Activated CD8-positive, alpha-beta memory T cell treated with anti-CD3 and anti-CD28 coated beads, Interleukin-2, amount 50 U/mL, for 4 hours (primary cell): ENCODE measurements around the gene PIP4P1.
"Not testable (repeated sequence)": the region's sequence is repeated elsewhere in the genome, so short reads cannot be mapped to it uniquely, and the experiment has no call there.

Experiments
- DNase-seq: peaks from one replicate; pipeline ENCODE4 v3.0.0-alpha.2; 2020

The PIP4P1 gene

DNA sequence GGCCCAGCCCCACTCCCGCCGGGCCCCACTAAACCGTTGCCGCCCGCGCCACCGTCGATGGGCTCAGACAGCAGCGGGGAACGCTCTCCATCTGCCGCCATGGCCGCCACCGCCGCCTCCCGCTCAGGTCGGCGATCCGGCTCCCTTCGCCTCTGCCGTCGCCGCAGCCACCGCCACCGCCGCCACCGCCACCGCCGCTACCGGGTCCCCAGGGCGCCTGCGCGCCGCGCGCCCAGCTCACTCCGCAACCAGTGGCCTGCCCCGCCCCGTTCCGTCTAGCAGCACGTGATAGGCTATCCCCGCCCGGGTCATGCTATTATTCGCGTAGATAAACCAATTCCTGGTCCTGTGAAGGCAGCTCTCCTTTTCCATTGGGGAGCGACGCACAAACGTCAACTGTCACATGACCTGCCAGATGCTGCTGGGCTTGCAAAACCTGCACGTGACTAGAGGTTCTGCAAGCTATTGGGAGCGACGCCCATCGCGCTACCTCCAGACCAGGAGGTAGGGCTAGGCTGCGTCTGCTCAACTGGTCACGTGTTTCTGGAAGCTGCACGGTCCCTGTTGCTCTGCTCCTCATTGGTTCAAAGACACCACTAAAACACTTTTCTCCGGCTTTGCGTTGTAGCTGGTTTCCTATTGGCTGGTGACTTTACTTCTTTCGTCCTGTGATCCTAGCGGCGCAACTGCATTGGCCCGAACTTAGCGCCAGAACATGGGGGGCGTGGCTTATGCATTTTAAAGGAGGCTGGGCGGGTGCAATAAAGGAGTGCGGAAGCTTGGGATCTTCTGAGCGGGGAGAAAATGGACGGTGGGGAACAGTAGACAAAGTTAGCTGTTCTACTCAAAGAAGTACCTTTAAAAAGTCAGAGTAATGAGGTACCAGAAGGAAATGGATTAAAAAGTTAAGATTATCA is at the start of gene PIP4P1:
Gene PIP4P1 (minus strand): TSS at position 210 of the 917 bp plus-strand sequence. CDS start 109 bp downstream, at position 101.
- peak; percentile 96 for DNase-seq

DNA sequence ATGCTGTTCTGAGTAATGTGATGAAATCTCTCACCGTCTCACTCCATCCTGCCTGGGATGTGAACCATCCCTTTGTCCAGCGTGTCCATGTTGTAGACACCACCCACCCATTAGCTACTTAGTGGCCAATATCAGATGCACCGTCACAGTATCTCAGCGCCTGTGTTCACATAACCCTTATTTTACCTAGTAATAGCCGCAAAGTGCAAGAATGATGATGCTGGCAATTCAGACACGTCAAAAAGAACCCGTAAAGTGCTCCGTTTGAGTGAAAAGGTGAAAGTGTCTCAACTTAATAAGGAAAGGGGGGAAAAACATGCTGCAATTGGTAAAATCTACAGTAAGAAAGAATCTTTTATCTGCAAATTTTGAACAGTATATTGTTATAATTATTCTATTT is 47.1 kb upstream of the PIP4P1 start:
- DNase-seq = no peak

DNA sequence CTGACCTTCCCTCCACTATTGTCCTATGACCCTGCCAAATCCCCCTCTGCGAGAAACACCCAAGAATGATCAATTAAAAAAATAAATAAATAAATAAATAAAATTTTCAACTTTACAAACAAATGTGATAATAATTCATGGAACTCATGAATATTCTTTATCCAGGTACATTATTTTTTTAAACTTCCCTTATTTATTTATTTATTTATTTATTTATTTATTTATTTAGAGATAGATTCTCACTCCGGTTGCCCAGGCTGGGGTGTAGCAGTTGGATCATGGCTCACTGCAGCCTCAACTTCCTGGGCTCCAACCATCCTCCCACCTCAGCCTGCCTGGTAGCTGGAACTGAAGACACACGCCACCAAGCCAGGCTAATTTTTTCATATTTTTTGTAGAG is 46.3 kb upstream of the PIP4P1 start:
- not testable (repeated sequence) for DNase-seq

DNA sequence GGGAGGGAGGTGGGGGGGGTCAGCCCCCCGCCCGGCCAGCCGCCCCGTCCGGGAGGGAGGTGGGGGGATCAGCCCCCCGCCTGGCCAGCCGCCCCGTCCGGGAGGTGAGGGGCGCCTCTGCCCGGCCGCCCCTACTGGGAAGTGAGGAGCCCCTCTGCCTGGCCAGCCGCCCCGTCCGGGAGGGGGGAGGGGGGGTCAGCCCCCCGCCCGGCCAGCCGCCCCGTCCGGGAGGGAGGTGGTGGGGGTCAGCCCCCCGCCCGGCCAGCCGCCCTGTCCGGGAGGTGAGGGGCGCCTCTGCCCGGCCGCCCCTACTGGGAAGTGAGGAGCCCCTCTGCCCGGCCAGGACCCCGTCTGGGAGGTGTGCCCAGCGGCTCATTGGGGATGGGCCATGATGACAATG is 45.5 kb upstream of the PIP4P1 start:
- not testable (repeated sequence) for DNase-seq

DNA sequence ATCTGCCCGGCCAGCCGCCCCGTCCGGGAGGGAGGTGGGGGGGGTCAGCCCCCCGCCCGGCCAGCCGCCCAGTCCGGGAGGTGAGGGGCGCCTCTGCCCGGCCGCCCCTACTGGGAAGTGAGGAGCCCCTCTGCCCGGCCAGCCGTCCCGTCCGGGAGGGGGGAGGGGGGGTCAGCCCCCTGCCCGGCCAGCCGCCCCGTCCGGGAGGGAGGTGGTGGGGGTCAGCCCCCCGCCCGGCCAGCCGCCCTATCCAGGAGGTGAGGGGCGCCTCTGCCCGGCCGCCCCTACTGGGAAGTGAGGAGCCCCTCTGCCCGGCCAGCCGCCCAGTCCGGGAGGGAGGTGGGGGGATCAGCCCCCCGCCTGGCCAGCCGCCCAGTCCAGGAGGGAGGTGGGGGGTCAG is 45.0 kb upstream of the PIP4P1 start:
- DNase-seq = not testable (repeated sequence)

DNA sequence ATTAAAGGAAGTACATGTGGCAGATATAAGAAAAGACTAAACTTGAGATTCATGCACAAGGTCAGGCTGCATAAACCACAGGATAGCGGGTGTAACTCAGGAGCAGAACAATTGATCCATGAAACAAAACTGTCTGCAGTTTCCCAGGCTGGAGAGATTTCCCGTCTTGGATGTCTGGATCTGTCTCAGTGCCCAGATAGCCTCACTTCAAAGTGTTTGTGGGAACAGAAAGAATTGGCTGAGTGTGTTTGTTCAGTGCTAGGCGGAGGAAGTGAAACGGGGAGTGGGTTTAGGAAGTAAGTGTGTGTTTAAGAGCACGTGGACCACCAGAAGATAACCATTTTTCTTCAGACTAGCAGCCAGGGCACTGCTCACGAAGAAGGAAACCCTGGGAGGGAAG is 42.7 kb upstream of the PIP4P1 start:
- DNase-seq = no peak

DNA sequence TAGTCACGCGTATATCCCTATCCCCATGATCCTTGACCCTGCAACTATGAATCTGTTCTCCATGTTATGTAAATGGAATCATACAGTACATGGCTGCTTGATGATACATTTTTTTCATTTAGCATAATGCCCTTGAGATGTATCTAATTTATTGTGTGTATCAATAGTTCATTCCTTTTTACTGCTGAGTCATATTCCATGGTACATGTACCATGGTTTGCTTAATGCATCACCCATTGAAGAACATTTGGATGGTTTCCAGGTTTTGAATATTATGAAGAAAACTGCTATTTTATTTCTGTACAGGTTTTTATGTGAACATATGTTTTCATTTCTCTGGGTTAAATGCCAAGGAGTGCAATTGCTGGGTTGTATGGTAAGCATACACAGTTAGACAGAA is 40.1 kb upstream of the PIP4P1 start:
- no peak for DNase-seq

DNA sequence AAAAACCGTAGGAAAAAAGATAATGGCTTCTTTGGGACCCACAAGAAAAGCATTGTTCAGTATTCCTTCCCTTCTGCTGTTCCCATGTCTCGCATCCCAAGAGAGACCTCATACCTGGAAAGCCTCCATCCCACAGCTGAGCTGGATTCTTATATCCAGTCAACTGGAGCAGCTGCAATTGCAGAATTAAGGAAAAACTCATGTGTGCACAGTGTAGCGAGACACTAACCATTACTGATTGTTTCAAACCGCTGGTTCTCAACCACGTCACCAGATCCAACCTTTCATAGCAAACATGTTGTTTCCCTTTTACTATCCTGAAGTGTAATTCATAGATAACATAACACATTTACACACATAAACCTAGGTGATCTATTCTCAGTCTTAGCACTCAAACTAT is 38.6 kb upstream of the PIP4P1 start:
- no peak for DNase-seq

DNA sequence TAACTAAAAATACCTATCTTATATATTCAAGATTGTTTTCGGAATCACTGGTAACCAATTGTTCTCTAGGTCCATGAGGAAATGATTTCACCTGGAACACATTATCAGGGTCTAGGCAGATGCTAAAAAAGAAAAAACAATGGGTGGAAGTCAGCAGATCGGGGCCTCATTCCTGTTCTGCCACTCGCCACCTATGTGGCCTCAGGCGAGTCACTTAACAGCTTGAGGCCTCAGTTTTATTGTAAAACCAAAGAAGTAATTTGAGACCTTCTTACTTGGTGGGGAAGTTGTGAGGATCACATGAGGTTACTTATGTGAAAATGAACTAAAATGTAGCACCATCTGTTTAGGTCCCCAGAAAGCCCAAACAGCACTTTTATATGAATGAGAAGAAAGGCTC is 37.9 kb upstream of the PIP4P1 start:
- no peak for DNase-seq

DNA sequence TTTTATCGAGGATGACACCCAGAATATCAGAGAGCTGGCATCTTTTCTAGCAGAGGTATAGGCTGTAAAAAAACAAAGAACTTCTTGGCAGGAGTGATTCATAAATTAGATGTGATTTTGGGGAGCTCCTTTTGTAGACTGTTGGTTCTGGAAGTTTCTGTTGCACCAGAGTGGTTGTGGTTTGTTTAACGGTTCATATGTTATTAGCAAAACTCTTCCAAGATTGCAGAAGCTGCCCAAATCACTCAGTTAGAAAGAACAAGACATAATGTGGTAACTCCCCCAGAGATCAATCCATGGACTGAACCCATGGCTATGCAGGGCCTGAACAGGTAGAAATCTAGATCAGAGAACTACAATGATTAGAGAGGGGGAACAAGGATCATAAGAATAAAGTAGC is 37.4 kb upstream of the PIP4P1 start:
- no peak for DNase-seq

DNA sequence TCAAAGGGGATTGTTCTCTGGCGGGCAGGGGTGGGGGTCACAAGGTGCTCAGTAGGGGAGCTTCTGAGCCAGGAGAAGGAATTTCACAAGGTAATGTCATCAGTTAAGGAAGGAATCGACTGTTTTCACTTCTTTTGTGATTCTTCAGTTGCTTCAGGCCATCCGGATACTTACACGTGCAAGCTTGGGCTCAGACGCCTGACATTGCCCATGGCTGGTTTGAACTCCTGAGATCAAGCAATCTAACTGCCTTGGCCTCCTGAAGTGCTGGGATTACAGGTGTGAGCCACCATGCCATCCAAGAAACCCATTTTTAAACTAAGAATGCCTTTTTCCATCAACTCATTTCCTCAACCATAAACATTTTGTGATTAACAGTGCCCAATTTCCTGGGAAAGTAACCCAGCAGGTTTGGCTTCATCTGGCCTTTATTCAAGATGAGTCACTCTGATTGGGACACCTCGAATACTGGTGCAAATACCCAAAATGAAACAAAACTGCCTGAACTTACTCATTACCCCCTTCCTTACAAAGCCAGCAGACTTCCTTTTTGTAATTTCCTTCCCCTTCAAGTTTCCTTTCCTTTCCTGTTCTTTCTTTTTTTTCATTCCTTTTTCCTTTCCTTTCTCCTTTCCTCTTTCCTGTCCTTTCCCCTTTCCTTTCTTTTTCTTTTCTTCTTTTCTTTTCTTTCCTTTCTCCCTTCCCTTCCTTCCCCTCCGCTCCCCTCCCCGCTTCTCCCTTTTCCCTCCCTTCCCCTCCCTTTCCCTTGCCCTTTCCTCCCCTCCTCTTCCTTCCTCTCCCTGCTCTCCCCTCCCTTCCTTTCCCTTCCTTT is 33.9 kb upstream of the PIP4P1 start:
- DNase-seq = no peak

DNA sequence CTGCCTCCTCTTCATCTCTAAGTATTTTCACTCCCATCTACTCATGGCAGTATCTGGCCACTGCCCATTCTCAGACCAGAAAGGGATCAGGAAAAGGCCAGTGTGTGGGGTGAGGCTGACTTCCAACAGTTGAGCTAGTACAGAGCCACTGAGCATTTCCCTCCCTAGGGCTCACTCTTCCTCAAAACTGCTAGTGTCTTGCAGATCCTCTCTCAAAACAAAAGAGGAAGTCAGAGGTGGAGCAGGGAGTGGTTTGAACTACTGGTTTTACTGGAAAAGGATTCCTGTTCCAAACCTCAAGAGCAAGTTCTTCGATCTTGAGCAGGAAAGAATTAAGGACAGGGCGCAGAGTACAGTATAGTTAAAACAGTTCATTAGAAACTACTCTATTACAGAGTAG is 32.4 kb upstream of the PIP4P1 start:
- DNase-seq = no peak

DNA sequence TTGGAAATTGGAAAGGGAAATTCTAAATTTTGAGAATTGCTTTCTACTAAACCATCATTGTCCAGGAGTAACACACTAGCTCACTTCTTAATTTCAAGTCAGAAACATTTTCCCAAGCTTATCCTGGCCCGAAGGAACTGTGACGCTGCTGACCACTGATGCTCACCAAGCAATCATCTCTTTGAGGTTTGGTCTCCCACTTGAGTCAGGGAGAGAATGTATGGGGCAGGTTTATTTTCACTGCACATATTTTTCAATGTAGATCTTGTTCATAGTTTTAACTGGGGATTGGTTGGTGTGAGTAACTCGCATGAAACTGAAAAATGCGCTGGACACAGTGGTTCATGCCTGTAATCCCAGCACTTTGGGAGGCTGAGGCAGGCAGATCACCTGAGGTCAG is 31.3 kb upstream of the PIP4P1 start:
- no peak for DNase-seq

DNA sequence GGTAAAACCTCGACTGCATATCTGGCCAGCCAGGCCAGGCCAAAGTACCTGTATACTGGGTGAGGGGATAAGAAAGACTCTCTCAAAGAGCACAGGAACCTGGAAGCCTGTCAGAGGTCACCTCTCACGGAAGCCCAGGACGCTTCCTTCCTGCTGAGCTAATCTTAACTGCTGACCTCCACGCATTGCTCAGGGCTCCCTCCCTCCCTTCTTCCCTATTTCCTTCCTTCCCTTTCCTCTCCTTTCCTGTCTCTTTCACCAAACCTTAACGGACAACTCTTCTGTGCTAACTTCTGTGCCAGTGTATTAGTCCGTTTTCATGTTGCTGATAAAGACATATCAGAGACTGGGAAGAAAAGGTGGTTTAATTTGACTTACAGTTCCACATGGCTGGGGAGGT is 29.3 kb upstream of the PIP4P1 start:
- DNase-seq = no peak

DNA sequence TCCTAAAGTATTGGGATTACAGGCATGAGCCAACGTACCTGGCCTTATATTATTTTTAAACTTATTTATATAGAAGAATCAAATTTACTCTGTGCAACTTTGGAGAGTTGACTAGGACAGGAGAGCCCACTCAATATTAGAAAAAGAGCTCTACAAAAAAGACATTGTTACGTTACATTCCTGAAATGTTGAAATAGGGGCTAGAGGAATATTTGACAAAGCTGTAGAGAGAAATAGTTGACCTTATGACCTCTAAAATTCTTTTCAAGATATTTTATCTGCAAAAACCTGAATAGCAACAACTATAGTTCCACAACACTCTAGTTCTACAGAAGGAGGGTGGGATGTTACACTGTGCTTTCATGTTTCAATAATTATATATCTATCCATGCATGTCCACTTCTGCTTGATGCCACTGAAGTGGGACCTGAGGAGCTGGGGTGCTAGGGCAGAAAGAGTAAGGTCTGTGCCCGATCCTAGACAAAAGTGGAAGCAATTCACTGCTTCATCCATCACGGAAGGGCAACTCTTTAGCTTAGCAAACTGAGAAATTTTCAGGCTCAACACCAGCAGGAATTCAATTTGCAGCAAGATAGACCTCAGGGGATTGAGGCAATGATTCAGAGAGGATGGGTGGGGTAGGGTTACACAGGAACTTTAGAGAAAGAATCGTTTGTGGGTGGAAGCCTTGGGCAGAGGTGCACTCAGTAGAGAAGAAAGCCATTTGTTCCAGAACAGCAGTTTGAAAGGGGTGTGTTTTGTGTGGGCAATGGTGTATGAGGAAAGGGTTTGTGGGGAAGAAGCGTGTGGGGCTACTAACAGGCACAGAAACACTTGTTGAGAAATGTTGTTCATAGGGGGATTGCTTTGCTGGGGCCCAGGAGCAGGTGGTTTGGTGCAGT is 28.1 kb upstream of the PIP4P1 start:
- DNase-seq = no peak

DNA sequence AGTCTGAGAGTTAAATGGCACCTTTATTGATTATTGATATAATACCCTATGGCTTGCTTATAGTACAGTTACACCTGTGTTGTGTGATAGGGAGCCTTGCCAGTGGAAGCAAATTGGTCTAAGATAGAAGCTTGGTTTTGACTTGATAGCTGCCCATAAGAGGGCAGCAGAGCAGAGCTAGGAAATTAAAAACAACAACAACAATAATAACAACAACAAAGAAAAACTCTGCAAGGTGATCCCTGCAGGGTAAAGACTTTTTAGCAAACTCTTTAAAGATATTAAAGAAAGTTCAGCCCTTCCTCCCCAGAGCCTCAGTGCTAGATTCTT is 26.1 kb upstream of the PIP4P1 start:
- no peak for DNase-seq

DNA sequence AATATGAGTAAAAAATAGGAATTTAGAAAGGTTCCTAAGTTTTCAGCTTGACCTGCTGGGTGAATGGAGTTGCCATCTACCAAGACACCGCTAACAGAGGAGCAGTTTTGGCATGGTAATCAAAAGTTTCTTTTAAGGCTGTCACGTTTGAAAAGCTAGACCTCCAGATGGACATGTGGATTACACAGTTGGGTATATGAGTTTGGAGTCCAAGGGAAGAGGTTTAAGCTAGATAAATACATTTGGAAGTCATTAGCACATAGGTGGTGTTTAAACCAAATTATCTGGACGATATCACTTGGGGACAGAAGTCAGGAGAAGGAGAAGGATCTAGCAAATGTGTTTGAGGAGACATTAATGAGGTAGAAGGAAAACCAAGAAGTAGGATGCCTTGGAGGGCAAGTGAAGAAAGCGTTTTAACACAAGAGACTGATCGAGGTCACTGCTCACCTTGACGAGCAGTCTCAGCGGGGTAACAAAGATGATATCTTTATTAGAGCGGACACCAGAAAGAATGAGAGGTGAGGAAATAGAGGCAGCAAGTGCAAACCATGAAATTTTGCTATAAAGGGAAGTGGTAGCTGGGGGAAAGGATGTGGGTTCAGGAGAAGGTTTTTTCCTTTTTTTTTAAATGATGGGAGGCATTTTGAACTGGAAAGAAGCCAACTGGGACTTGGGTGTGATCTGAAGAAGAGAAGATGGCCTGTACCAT is 25.6 kb upstream of the PIP4P1 start:
- DNase-seq = no peak

DNA sequence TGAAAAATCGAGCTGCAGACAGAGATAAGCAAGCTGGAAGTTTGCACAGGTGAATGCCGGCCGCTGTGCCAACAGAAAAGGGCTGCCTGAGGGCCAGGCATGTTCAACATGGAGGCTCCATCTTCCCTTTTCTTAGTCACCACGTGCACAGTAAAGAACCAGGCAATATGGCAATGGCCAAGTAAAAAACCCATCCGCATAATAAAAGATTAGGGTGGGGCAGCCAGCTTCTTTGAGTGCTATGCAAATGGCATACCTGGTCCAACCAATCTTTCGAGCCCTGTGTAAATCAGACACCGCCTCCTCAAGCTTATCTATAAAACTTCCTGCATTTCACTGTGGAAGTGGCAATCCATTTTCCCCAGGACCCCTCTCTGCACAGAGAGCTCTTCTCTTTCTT is 24.7 kb upstream of the PIP4P1 start:
- no peak for DNase-seq

DNA sequence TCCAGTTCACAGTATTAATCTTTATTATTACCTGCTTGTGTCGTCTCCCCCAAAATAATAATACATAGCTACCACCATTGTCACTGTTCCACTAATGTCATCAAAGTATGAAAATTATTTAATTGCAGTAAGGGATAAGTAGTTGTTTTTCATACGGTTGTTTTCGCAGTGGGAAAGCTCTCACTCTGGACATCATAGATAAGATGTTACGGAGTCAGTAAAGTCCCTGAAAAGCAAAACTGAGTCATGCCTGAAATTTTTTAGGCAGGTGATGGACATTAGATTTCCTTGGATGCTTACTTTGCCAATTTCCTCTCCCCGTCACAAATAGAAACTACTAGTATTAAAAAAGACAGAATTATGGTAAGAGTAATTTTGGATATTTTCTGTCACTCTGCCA is 21.1 kb upstream of the PIP4P1 start:
- DNase-seq = no peak

DNA sequence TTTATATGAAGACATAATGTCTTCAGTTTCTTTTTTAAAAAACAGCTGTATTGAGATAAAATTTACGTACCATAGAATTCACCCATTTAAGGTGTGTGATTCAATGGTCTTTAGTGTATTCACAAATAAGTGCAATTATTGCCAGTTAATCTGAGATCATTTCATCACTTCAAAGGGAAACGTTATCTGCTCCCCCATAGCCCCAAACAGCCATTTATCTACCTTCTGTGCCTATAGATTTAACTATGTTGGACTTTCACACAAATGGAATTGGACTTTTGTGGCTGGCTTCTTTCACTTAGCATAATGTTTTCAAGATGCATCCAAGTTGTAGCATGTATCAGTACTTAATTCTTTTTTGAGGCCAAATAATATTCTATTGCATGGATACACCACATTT is 17.7 kb upstream of the PIP4P1 start:
- DNase-seq = no peak

DNA sequence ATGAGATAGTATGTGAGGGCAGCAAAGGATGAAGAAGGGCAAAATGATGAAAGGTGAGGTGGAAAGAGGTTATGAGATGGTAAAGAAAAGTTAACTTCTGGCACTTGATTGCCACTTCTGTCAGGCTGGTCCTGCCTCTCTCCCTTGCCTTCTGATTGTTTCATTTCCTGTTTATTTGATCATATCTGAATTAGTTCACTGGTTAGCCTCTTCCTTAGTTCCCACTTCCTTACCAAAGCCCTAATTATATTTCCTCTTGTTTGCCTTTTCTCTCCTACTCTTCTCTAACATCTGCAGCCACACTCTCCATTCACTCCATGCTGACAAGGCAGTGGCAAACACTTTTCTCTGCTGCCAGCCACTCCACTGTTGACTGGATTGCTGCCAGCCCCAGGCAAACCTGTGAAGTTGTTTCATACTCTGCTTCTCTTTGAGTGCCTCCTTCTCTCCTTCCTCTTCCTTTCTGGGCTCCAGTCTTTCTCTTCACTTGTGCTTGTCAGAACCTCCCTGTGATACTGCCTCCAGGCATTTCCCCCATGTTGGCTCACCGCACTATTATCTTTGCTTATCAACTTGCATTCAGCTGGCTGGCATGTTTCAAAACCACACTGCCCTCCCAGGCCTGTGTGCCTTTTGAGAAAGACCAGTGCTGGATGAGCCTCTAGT is 16.1 kb upstream of the PIP4P1 start:
- DNase-seq = no peak

DNA sequence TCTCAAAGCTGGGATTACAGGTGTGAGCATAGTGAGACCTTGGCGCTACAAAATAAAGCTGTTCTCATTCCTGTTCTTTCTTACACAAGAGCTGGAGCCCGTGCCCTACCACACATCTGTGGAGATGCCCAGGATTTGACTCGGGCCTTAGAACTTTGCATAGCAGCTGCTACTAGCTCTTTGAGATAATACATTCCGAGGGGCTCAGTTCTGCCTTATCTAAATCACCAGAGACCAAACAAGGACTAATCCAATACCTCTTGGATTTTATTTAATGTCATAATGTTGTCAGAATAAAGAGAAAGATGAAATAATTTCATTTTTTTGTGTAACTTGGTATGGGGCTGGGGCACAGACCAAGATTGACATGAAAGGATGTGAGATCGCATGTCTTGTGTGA is 15.5 kb upstream of the PIP4P1 start:
- no peak for DNase-seq
